ENCODE data around the gene DLX4.

DLX4 gene

DNA sequence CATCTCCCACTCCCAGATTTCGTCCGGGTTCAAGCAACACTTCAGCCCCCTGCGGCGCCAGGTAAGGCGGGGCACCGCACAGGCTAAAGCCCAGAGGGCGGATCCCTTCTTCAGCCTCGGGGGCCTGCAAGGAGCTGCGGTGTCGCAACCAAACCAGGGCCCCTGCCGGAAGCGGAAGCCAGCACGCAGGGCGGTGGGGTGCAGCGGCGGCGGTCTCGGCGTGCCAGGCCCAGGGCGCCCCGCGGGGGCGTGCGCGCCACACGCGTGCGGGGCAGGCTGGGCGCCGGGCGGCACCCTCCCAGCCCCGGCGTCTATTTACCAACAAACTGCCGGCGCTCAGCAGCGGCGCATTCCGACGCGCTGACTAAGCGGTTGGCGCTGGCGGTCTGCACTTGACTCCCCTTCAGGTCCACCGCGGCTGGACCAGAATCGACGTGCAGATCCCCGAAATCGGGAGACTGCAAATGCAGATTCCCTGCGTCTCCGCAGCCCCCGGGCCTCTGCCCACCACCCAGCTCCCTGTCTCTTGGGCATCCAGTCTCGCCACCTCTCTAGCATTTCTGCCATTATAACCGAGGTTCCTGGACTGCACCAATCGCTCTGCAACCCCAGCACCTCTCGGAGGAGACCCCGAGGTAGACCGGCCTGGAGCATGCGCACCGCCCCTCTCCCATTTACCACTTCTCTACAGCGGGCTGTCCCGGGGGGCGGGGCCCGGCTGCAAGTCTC is 421 bp upstream of the DLX4 start:
- peak; percentile 58 to 66 for DNase-seq (ENCODE audit: low read depth in 2 of 2)

- DNase-seq (ENCODE audit: low read depth in 2 of 2), result no peak
Measured at GRCh38 chr17:49969795-49970389, 902 bp downstream of the DLX4 start.

DNA sequence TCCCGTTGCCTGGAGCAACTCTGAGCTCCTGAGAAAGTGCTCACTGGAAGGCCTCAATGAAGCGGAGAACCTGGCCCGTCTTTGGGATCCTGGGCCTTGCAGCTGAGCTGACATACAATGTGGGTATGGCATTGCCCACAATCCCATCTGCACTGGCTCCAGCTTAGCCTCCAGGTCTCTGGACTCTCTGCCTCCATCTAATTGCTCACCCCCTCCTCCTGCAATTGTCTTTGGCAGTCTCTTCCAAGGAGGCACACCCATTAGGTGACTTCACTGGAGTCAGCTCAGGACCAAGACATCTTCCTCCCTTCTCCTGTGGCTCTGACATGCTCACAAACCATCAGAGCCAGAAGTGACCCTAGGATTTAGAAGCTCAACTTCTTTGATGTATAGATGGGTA is 1.5 kb downstream of the DLX4 start:
- no peak for DNase-seq (ENCODE audit: low read depth in 2 of 2)

- no peak for DNase-seq (ENCODE audit: low read depth in 2 of 2)
Measured at GRCh38 chr17:49971199-49971847, 2.3 kb downstream of the DLX4 start.

- no peak for DNase-seq (ENCODE audit: low read depth in 2 of 2)
Measured at GRCh38 chr17:49971848-49972485, 3.0 kb downstream of the DLX4 start.

- DNase-seq (ENCODE audit: low read depth in 2 of 2), result no peak
Measured at GRCh38 chr17:49972486-49973270, 3.7 kb downstream of the DLX4 start.

GRCh38 chr17:49973271-49973615 is 4.3 kb downstream of the DLX4 start:
- no peak for DNase-seq (ENCODE audit: low read depth in 2 of 2)

DNA sequence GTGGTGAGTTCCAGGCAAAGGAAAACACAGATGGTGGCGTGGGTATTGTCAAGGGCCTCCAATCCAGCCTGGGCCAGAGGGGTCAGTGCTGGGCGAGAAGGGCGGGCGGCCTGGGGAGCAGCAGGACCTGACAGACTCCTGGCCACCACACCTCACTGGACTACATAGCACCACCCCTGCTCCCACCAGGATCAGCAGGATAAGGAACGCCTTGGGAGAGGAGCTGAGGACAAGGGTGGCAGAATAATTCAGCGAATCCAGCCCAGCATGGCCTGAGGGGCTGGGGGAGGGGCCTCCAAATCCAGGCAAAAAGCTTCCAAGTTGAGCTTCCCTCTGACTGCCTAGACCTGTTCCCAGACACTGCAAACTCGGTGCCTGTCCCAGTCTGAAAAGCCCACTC is 6.5 kb downstream of the DLX4 start:
- DNase-seq (ENCODE audit: low read depth in 2 of 2), result no peak

DNA sequence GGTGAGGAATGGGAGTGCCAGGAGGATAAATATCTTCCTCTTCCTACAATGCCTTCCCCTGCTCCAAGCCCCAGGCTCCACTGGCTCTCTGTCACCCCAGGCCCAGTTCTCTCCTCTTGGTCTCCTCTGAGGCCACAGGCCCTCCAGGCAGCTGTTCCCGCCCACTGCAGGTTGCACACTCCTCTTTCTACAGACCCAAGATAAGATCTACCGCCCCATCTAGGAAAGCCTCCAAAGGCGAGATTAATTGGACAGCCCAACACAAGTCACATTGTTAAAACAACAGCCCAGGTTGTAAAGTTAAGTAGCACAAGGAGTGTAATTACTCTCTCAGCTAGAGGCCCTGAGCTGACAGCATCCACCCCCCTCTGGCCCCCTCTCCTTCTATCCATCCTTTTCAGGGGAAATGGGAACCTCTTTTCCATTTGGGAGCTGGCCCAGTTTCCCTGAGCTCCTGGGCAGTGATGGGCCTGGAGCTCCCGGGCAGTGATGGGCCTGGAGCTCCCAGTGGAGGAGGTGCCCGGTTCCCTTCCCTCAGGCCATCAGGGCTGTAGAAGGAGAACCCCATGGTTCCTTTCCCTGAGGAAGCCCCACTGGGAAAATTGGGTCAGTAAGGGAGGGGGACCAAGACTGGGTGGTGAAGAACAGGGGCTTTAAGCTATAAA is 7.3 kb downstream of the DLX4 start:
- DNase-seq (ENCODE audit: low read depth in 2 of 2), result no peak

DNA sequence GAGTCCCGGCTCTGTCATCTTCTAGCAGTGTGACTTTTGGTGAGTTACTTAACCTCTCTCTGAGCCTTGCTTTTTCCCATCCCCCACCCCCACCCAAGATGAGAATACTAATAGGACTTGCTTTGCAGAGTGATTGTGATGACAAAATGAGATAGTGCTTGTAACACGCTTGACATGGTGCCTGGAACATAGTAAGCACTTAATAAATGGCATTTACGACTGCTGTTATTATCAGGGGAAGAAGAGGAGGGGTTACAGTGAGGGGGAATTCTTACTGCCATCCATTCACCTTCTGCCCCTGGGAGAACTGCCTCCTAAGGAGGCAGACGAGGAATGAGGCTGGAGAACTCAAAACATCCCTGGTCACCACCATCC is 7.8 kb downstream of the DLX4 start:
- no peak for DNase-seq (ENCODE audit: low read depth in 2 of 2)

- DNase-seq (ENCODE audit: low read depth in 2 of 2), result no peak
Measured at GRCh38 chr17:49977463-49978389, 8.7 kb downstream of the DLX4 start.

- DNase-seq (ENCODE audit: low read depth in 2 of 2), result no peak
Measured at GRCh38 chr17:49978501-49978900, 9.5 kb downstream of the DLX4 start.

DNA sequence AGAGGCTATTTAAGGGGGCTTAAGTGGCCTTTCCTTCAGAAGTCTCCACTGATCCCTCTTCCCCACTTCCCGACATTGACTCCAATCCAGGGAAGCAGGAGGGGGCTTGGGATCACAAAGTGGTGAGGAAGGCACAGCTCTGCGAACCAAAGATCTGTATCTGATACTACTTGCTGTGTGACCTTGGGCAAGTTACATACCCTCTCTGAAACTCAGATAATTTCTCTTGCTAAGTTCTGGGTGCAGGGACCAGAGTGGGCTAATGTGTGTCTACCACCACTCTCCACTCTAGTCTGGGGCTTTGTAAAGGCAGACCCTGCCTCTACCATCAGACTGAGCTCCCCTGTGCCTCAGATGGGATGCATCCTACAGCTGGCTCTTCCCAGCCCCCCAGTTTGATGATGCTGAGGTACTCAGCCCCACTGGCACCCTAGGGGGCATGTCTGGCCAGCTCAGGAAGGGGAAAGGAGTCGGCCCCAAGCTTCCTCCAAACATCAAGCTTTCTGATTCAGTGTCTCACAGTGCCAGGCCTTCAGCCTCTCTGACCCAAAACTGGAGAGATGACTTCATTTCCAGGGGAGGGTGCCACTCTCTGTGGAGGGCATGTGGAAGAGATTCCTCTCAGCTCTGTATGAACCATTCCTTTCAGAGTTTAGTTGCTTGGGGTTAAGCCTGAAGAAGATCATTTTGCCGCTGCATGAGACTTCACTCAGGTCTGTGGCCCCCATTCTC is 10.9 kb downstream of the DLX4 start:
- no peak for DNase-seq (ENCODE audit: low read depth in 2 of 2)

GRCh38 chr17:49980703-49981197 is 11.8 kb downstream of the DLX4 start:
- no peak for DNase-seq (ENCODE audit: low read depth in 2 of 2)

- no peak for DNase-seq (ENCODE audit: low read depth in 2 of 2)
Measured at GRCh38 chr17:49984283-49984682, 15.3 kb downstream of the DLX4 start.

DNA sequence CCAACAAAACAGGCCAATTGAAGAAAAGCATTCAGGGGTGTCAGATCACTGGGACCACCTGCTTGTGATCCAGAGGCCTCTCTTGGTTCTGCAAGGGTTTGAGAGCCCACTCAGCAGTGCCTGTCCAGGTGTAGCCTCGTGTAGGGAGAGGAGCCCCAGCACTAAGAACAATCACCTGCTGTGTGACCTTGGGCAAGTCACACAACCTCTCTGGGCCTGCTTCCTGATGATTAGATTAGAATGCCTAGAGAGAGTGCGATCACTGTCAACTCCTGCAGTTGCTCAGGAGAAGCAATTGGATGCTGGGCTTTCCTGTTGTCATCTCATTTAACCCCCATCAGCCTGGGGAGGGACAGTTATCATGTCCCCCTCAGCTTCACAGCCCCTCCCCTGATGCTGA is 15.8 kb downstream of the DLX4 start:
- DNase-seq (ENCODE audit: low read depth in 2 of 2), result no peak

DNA sequence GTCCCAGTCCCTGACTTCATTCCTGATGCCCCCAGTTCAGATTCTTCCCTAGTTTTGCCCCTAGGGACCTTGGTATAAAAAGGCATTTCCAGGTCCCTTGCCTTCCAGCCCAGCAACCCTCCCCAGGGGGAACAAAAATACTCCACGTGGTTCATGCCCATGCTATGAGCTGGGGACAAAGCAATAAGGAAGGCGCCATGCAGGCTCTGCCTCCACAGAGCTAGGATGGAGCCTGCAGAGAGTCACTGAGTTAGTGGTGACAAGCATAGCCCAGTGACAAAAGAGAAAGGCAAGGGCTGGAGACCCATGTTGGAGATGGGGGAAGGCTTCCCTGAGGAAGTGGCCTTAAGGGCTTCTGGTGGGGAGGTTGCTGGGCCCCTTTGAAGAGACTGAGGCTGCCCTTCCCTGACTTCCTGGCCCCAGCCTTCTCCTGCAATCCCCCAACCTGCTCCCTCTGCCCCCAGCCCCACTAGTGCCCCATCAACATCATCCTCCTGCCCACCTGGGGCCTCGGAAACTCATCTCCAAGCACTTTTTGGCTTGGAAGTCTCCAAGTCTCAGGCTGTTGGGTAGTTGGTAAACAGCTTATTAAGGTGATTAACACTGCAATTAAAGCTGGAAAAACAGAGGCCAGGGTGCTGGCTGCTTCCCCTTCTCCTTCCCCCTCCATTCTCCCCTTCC is 16.5 kb downstream of the DLX4 start:
- DNase-seq (ENCODE audit: low read depth in 2 of 2), result no peak

- DNase-seq (ENCODE audit: low read depth in 2 of 2), result no peak
Measured at GRCh38 chr17:49986396-49987289, 17.7 kb downstream of the DLX4 start.

Data from stimulated activated CD8-positive, alpha-beta memory T cell treated with anti-CD3 and anti-CD28 coated beads, Interleukin-2, amount 100 ng/mL, for 48 hours (primary cell).